DOHH2 (cell line): Measurements from ENCODE around the gene ZC3HAV1.

Experiments used
- H3F3A ChIP-seq: fragments of 200-600 bp; sonication (generic), shearing (Covaris generic); 2 replicates; pipeline ENCODE4 v1.6.0; 2016; ENCODE audit warnings: antibody characterized with exemption, mild to moderate bottlenecking; ENCODE audit not compliant: control insufficient read depth, insufficient read depth
- H3K27ac ChIP-seq: fragments of 200-600 bp; sonication (generic); 2 replicates; pipeline ENCODE4 v1.5.1; 2014; ENCODE audit warnings: low read depth, mild to moderate bottlenecking, low read length, moderate library complexity
- H3K27me3 ChIP-seq: fragments of 200-600 bp; sonication (generic); 2 replicates; pipeline ENCODE4 v1.6.1; 2014; ENCODE audit warnings: mild to moderate bottlenecking, low read length, mixed read lengths; ENCODE audit not compliant: control insufficient read depth
- H3K36me3 ChIP-seq: fragments of 200-600 bp; sonication (generic); 2 replicates; pipeline ENCODE4 v1.6.1; 2014; ENCODE audit warnings: mild to moderate bottlenecking, low read length, moderate library complexity, mixed read lengths; ENCODE audit not compliant: control insufficient read depth
- H3K4me1 ChIP-seq: fragments of 200-600 bp; sonication (generic); 2 replicates; pipeline ENCODE4 v1.6.1; 2014; ENCODE audit warnings: mild to moderate bottlenecking, low read length, mixed read lengths; ENCODE audit not compliant: control insufficient read depth
- H3K4me2 ChIP-seq: fragments of 200-600 bp; sonication (generic); 2 replicates; pipeline ENCODE4 v1.6.0; 2014; ENCODE audit warnings: mild to moderate bottlenecking, low read length, moderate library complexity
- H3K4me3 ChIP-seq: fragments of 200-600 bp; sonication (generic); 2 replicates; pipeline ENCODE4 v1.5.1; 2014; ENCODE audit warnings: mild to moderate bottlenecking, low read length, mixed read lengths
- H3K79me2 ChIP-seq: fragments of 200-600 bp; sonication (generic); 2 replicates; pipeline ENCODE4 v1.6.1; 2014; ENCODE audit warnings: mild to moderate bottlenecking, low read length, mixed read lengths; ENCODE audit not compliant: control insufficient read depth
- H3K9me2 ChIP-seq: fragments of 200-600 bp; sonication (generic); replicated peaks from 2 replicates; pipeline ENCODE4 v1.6.1; 2014; ENCODE audit warnings: mild to moderate bottlenecking, low read length, mixed read lengths; ENCODE audit not compliant: control insufficient read depth
- H3K9me3 ChIP-seq: fragments of 200-600 bp; sonication (generic); 2 replicates; pipeline ENCODE4 v1.6.1; 2014; ENCODE audit warnings: antibody characterized with exemption, low read length, mixed read lengths; ENCODE audit not compliant: control insufficient read depth, insufficient read depth
- H4K20me1 ChIP-seq: fragments of 200-600 bp; sonication (generic); 2 replicates; pipeline ENCODE4 v1.6.0; 2014; ENCODE audit warnings: low read depth, mild to moderate bottlenecking, antibody characterized with exemption, low read length, moderate library complexity; ENCODE audit not compliant: control insufficient read depth, insufficient read depth
- EZH2phosphoT487 ChIP-seq: fragments of 200-600 bp; sonication (generic); IDR thresholded peaks from 2 replicates; pipeline ENCODE4 v1.6.1; 2017; ENCODE audit warnings: borderline replicate concordance, mild to moderate bottlenecking, antibody characterized with exemption, low read length, moderate library complexity, mixed read lengths
- TF ChIP-seq, protein P1 (sequence below): fragments of 200-600 bp; sonication (generic); IDR thresholded peaks from one replicate; pipeline ENCODE4 v1.5.1; 2014; ENCODE audit warnings: antibody characterized with exemption, mild to moderate bottlenecking, low read depth, low read length; ENCODE audit not compliant: poor library complexity, severe bottlenecking

The ZC3HAV1 gene

DNA sequence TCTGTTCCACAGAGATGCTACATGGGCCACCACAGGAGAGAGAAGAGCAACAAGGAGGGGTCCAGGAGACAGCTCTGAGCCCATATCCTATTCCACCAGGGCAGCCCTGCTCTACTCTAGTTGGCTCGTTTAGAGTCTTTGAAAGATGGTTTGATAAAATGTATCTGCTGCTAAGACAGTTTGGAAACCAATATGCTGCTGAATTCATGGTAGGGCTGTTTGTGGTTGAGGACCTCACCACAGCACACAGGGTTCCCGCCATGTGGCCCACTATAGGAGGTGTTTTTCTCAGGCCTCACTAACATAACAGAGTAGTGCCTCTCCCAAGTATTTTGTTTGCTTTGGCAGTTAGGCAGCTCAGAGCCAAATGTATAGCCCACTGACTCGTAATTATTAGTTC is 37.8 kb downstream of the ZC3HAV1 start:
- H3K79me2 ChIP-seq = no peaks in the 10 kb centered on the region
- TF ChIP-seq EZH2phosphoT487 = no peak
- TF ChIP-seq, protein P1, sequence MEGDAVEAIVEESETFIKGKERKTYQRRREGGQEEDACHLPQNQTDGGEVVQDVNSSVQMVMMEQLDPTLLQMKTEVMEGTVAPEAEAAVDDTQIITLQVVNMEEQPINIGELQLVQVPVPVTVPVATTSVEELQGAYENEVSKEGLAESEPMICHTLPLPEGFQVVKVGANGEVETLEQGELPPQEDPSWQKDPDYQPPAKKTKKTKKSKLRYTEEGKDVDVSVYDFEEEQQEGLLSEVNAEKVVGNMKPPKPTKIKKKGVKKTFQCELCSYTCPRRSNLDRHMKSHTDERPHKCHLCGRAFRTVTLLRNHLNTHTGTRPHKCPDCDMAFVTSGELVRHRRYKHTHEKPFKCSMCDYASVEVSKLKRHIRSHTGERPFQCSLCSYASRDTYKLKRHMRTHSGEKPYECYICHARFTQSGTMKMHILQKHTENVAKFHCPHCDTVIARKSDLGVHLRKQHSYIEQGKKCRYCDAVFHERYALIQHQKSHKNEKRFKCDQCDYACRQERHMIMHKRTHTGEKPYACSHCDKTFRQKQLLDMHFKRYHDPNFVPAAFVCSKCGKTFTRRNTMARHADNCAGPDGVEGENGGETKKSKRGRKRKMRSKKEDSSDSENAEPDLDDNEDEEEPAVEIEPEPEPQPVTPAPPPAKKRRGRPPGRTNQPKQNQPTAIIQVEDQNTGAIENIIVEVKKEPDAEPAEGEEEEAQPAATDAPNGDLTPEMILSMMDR = no peak

DNA sequence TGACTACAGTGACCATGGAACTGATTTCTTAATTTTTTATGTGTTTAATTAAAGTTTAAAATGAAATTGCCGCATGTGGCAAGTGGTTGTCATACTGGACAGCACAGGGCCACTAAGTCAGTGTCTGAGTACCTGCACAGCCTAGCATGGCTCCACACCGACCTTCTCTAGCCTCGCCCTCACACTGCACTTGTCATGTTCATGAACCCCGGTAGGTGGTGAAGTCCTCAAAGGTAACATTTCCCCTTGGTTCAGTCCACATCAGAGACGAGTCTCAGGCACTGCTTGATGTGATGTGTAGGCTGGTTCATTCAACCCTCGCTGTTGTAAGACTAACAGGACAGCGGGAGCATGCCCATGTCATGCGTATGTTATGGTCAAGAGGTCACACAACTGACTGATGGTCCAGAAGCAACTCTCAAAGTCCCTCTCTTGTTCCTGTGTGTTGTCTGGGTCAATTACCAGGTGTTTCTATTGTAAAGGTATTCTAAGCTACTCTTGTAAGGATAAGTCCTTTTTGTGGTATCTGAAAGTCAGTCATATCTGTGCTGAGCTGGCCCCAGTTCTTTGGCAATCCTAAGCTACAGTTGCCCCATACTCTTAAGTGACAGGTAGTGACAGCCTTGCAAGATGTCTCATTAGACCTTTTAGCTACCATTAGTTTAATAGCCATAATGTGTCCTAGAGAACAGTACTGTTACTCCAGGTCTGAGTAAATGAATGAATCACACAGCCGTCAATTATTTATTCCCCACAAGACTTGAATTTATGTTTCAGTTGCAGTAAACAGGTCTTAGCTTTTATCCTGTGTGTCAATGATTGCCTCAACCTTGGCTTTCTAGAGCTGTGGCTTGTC is 40.7 kb downstream of the ZC3HAV1 start:
- Histone ChIP-seq H3K9me3 (no peaks in the 10 kb centered on the region), H3K27me3 (no peaks in the 10 kb centered on the region), H3K4me3 (no peak overlapping the region), H3F3A (no peaks in the 10 kb centered on the region), H3K4me2 (no peak overlapping the region), H3K79me2 (no peaks in the 10 kb centered on the region), H4K20me1 (no peaks in the 10 kb centered on the region), H3K4me1 (no peaks in the 10 kb centered on the region), H3K9me2 (no peaks in the 10 kb centered on the region), H3K27ac (no peak overlapping the region), H3K36me3 (peaks cover 67% of the 10 kb centered on the region)
- TF ChIP-seq, protein P1 = no peak
- no peak for TF ChIP-seq EZH2phosphoT487

More for the DNA sequence above, 37.8 kb downstream of the ZC3HAV1 start:
- Histone ChIP-seq H4K20me1 (no peaks in the 10 kb centered on the region), H3K4me1 (peaks cover 4% of the 10 kb centered on the region), H3K9me3 (no peaks in the 10 kb centered on the region), H3K9me2 (no peaks in the 10 kb centered on the region), H3K27me3 (no peaks in the 10 kb centered on the region), H3K36me3 (peaks cover 65% of the 10 kb centered on the region), H3K27ac (no peak overlapping the region), H3K4me2 (no peak overlapping the region), H3K4me3 (no peak overlapping the region), H3F3A (peaks cover 7% of the 10 kb centered on the region; the same call in 1 of the 2 replicates)

DNA sequence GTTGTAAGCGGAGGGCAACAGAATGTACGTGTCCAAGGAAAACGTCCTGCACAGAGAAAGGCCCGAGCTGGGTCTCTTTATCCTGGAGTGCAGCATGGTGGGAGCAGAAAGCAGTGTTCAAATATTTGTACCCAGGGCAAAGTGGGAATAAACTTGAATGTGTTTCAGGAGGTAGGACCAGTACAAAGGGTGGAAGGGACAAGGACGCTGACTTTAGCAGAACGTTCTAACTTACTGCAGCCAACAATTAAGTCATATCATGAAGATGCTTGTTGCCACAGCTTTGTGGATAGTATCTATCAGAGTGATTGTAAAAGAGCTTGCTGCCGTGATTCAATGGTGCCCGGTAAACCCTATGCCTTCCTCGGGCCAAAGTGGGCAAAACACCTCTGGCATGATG is 43.2 kb downstream of the ZC3HAV1 start:
- H3K4me3 ChIP-seq = no peak overlapping the region
- TF ChIP-seq EZH2phosphoT487 = no peak
- TF ChIP-seq, protein P1 = no peak
- H4K20me1 ChIP-seq = no peaks in the 10 kb centered on the region
- H3K4me2 ChIP-seq = no peak overlapping the region
- H3K36me3 ChIP-seq = peaks cover 63% of the 10 kb centered on the region
- no peaks in the 10 kb centered on the region for H3K27me3 ChIP-seq
- H3K79me2 ChIP-seq = no peaks in the 10 kb centered on the region
- no peaks in the 10 kb centered on the region for H3K9me2 ChIP-seq
- H3F3A ChIP-seq = no peaks in the 10 kb centered on the region
- H3K4me1 ChIP-seq = no peaks in the 10 kb centered on the region
- no peak overlapping the region for H3K27ac ChIP-seq
- no peaks in the 10 kb centered on the region for H3K9me3 ChIP-seq
